Right lobe of liver (tissue), 4 donors: Measurements from ENCODE around the gene ANXA3.

Experiments used
- CTCF ChIP-seq, 4 donors: fragments of 200-600 bp in 3 of 4; fragments of 450-650 bp in 1 of 4; IDR thresholded peaks; one replicate each; pipeline versions ENCODE4 v1.5.1 to v1.8.0; 2016 to 2022; ENCODE audit warnings: antibody characterized with exemption in 4 of 4, mild to moderate bottlenecking in 2 of 4
- POLR2A ChIP-seq: fragments of 450-650 bp; IDR thresholded peaks from one replicate; pipeline ENCODE4 v1.6.1; 2017; ENCODE audit warnings: antibody characterized with exemption, mild to moderate bottlenecking
- donor health status: DM: no; HTN: no; CAD: no.
- donor health status: DM: no; HTN: no; CAD: no.
- donor health status: DM: no; HTN: yes; CAD: no.

DNA sequence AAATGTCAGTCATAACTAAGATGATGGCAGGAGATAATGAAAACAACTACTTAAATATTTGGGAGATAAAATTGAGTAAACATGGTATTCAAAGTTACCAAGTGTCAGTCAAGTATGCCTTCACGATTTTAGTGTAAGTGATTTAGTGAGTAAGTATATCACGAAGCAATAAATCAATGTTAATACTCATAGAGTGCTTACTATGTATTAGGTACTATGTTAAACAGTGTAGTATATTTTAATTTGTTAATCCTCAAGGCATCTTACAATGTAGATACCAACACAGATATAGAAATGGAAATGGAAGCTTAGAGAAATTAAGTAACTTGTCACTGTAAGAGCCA, 59.6 kb downstream of the ANXA3 start:
- TF ChIP-seq CTCF (IDR thresholded peaks at IDR 0.05) (no peak), POLR2A (no peak)
